ENCODE data around the gene CLEC18A.
"Not testable (repeated sequence)": the region's sequence is repeated elsewhere in the genome, so short reads cannot be mapped to it uniquely, and the experiment has no call there.

CLEC18A gene

GRCh38 chr16:69940676-69941075 lies 10.5 kb upstream of the CLEC18A start:
- no peak overlapping the region for H3K4me3 ChIP-seq (ENCODE audit: low read depth, low read length)
- TF ChIP-seq CTCF (IDR thresholded peaks at IDR 0.05; ENCODE audit: low read depth, low read length), result no peak

- no peak overlapping the region for H3K4me3 ChIP-seq (ENCODE audit: low read depth, low read length)
- TF ChIP-seq CTCF (IDR thresholded peaks at IDR 0.05; ENCODE audit: low read depth, low read length), result no peak
Observed at GRCh38 chr16:69941251-69942098, 9.7 kb upstream of the CLEC18A start.

- TF ChIP-seq CTCF (IDR thresholded peaks at IDR 0.05; ENCODE audit: low read depth, low read length), result no peak
Observed at GRCh38 chr16:69942099-69942491, 9.0 kb upstream of the CLEC18A start.

GRCh38 chr16:69942627-69943170 lies 8.4 kb upstream of the CLEC18A start:
- H3K4me3 ChIP-seq (ENCODE audit: low read depth, low read length), result no peak overlapping the region
- TF ChIP-seq CTCF (IDR thresholded peaks at IDR 0.05; ENCODE audit: low read depth, low read length), result no peak

More at GRCh38 chr16:69942099-69942491, 9.0 kb upstream of the CLEC18A start:
- no peak overlapping the region for H3K4me3 ChIP-seq (ENCODE audit: low read depth, low read length)

- not testable (repeated sequence) for H3K4me3 ChIP-seq (ENCODE audit: low read depth, low read length)
Observed at GRCh38 chr16:69943241-69944036, 7.7 kb upstream of the CLEC18A start.

GRCh38 chr16:69950411-69950810 lies 723 bp upstream of the CLEC18A start:
- H3K4me3 ChIP-seq (ENCODE audit: low read depth, low read length), result not testable (repeated sequence)

- not testable (repeated sequence) for H3K4me3 ChIP-seq (ENCODE audit: low read depth, low read length)
Observed at GRCh38 chr16:69951672-69952031, 518 bp downstream of the CLEC18A start.

- not testable (repeated sequence) for H3K4me3 ChIP-seq (ENCODE audit: low read depth, low read length)
Observed at GRCh38 chr16:69952116-69952515, 982 bp downstream of the CLEC18A start.

GRCh38 chr16:69952572-69953355 lies 1.6 kb downstream of the CLEC18A start:
- not testable (repeated sequence) for H3K4me3 ChIP-seq (ENCODE audit: low read depth, low read length)

- not testable (repeated sequence) for H3K4me3 ChIP-seq (ENCODE audit: low read depth, low read length)
Observed at GRCh38 chr16:69954241-69954640, 3.1 kb downstream of the CLEC18A start.

GRCh38 chr16:69963312-69963711 lies 12.2 kb downstream of the CLEC18A start:
- H3K4me3 ChIP-seq (ENCODE audit: low read depth, low read length), result not testable (repeated sequence)

- peak overlapping the region; percentile 17; the same call in 1 of the 2 replicates for H3K4me3 ChIP-seq (ENCODE audit: low read depth, low read length)
Observed at GRCh38 chr16:69964960-69965660, 14.0 kb downstream of the CLEC18A start.

- H3K4me3 ChIP-seq (ENCODE audit: low read depth, low read length), result not testable (repeated sequence)
Observed at GRCh38 chr16:69965661-69966054, 14.5 kb downstream of the CLEC18A start.

GRCh38 chr16:69967688-69968087 lies 16.6 kb downstream of the CLEC18A start:
- not testable (repeated sequence) for H3K4me3 ChIP-seq (ENCODE audit: low read depth, low read length)
